Measurements from ENCODE around the gene MRTO4.
A peak's percentile ranks its signal among the peaks of the same experiment; 100 is the strongest.
"Not testable (repeated sequence)": the region's sequence is repeated elsewhere in the genome, so short reads cannot be mapped to it uniquely, and the experiment has no call there.

Gene MRTO4

DNA sequence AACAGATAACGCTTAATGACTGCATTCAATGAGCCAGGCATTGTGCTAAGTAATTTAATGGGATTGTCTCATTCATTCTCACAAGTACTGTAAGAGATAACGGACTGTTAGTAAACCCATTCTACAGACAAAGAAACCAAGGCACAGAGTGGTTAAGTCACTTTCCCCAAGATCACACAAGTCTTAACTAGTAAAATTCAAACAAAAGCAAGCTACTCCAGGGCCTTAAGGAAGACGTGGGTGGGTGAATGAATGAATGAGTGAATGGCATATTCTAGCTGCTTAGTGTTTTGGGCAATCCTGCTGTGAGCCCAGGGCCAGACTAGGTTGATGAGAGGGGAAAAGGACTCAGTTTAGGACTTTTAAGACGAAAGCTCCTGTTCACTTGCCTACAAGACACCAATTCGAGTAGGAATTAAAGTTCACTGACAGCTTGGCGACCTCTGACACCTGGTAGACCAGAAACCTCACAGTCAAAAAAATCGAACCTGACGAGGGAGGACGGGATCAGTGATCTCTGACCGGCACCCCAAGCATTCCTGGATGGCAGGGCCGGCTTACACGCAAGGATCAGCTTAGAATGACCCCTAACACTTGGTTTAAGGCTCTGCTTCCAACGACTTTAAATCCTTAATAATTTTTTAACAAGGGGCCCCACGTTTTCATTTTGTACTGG is 838 bp upstream of the MRTO4 start:
- Histone ChIP-seq H3K79me2 (ENCODE audit: low read length) (peaks cover 98% of the 10 kb centered on the region), H3K36me3 (replicated peaks; ENCODE audit: insufficient read depth, low read length) (no peaks in the 10 kb centered on the region; the same call in 1 of the 2 replicates), H2AFZ (ENCODE audit: low read length) (peak overlapping the region; percentile 90), H3K9ac (ENCODE audit: low read length) (peak overlapping the region; percentile 94), H3K4me3 (ENCODE audit: low read length) (peak overlapping the region; percentile 87), H3K4me2 (ENCODE audit: low read depth, low read length) (peak overlapping the region; percentile 95), H3K9me3 (replicated peaks; ENCODE audit: insufficient read depth, low read length) (no peaks in the 10 kb centered on the region), H3K4me1 (ENCODE audit: low read length) (peaks cover 18% of the 10 kb centered on the region), H3K27ac (ENCODE audit: low read length) (peak overlapping the region; percentile 90; the same call in 1 of the 2 replicates), H4K20me1 (ENCODE audit: insufficient read depth, low read length) (peaks cover 6% of the 10 kb centered on the region; the same call in 1 of the 2 replicates), H3K9me2 (replicated peaks; ENCODE audit: insufficient read depth, low read length) (no peaks in the 10 kb centered on the region), H3F3A (ENCODE audit: insufficient read depth, low read length) (no peaks in the 10 kb centered on the region), H3K27me3 (replicated peaks; ENCODE audit: insufficient read depth, low read length) (no peaks in the 10 kb centered on the region)
- no peak for DNase-seq
- TF ChIP-seq, protein P1, sequence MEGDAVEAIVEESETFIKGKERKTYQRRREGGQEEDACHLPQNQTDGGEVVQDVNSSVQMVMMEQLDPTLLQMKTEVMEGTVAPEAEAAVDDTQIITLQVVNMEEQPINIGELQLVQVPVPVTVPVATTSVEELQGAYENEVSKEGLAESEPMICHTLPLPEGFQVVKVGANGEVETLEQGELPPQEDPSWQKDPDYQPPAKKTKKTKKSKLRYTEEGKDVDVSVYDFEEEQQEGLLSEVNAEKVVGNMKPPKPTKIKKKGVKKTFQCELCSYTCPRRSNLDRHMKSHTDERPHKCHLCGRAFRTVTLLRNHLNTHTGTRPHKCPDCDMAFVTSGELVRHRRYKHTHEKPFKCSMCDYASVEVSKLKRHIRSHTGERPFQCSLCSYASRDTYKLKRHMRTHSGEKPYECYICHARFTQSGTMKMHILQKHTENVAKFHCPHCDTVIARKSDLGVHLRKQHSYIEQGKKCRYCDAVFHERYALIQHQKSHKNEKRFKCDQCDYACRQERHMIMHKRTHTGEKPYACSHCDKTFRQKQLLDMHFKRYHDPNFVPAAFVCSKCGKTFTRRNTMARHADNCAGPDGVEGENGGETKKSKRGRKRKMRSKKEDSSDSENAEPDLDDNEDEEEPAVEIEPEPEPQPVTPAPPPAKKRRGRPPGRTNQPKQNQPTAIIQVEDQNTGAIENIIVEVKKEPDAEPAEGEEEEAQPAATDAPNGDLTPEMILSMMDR (IDR thresholded peaks at IDR 0.05; ENCODE audit: low read length), result no peak
- TF ChIP-seq EZH2phosphoT487 (IDR thresholded peaks at IDR 0.05; ENCODE audit: low read length) (no peak), EZH2 (optimal IDR thresholded peaks at IDR 0.05; ENCODE audit: low read depth, low read length) (no peak)

DNA sequence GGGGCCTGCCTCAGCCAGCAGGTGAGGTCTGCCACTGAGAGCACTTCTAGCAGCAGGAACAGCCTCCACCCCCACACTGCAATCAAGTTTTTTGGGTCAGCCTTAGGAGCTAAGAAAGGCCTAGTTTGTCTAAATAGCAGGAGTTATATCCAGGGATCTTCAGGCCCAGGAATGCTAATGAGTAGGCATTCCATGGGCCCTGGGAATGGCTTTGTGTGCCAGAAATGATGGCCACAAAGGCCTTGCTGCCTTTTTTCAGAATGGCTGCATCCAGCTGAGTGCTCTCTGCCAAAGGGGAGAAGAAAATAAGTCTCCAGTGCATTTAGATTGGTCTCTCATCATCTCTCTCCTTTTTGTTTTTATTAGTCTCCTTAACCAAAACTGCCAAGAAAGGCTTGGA is 2.8 kb downstream of the MRTO4 start:
- Histone ChIP-seq H3K27ac (ENCODE audit: low read length) (no peak overlapping the region), H3K9me2 (replicated peaks; ENCODE audit: insufficient read depth, low read length) (no peaks in the 10 kb centered on the region), H3K4me1 (ENCODE audit: low read length) (peaks cover 18% of the 10 kb centered on the region), H3K36me3 (replicated peaks; ENCODE audit: insufficient read depth, low read length) (peaks cover 12% of the 10 kb centered on the region), H3K27me3 (replicated peaks; ENCODE audit: insufficient read depth, low read length) (no peaks in the 10 kb centered on the region), H3K79me2 (ENCODE audit: low read length) (peaks cover 71% of the 10 kb centered on the region), H3F3A (ENCODE audit: insufficient read depth, low read length) (no peaks in the 10 kb centered on the region), H3K4me2 (ENCODE audit: low read depth, low read length) (no peak overlapping the region), H4K20me1 (ENCODE audit: insufficient read depth, low read length) (peaks cover 6% of the 10 kb centered on the region; the same call in 1 of the 2 replicates), H3K4me3 (ENCODE audit: low read length) (no peak overlapping the region), H2AFZ (ENCODE audit: low read length) (no peak overlapping the region), H3K9ac (ENCODE audit: low read length) (no peak overlapping the region), H3K9me3 (replicated peaks; ENCODE audit: insufficient read depth, low read length) (no peaks in the 10 kb centered on the region)
- TF ChIP-seq, protein P1 (IDR thresholded peaks at IDR 0.05; ENCODE audit: low read length), result no peak
- TF ChIP-seq EZH2phosphoT487 (IDR thresholded peaks at IDR 0.05; ENCODE audit: low read length), result no peak
- no peak for TF ChIP-seq EZH2 (optimal IDR thresholded peaks at IDR 0.05; ENCODE audit: low read depth, low read length)
- no peak for DNase-seq

DNA sequence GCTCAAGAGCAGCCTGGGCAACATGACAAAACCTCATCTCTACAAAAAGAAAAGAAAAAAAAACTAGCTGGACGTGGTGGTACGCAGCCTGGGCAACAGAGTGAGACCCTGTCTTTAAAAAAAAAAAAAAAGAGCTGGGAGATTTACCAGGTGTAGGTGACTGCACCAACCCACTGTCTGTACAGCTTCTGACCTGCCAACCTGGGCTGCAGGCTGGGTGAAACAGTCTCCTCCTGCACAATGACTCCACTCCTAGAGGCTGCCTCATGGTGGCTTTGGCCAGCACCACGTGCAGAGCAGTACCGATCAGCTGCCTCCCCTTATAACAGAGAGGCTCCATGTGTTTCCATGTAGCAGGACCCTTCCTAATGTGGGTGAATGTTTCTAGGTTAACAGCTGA is 3.7 kb downstream of the MRTO4 start:
- H3K9me3 ChIP-seq (replicated peaks; ENCODE audit: insufficient read depth, low read length), result no peaks in the 10 kb centered on the region
- peaks cover 16% of the 10 kb centered on the region for H3K4me1 ChIP-seq (ENCODE audit: low read length)
- H3K27me3 ChIP-seq (replicated peaks; ENCODE audit: insufficient read depth, low read length), result no peaks in the 10 kb centered on the region
- H3K9ac ChIP-seq (ENCODE audit: low read length), result no peak overlapping the region
- no peak for TF ChIP-seq EZH2 (optimal IDR thresholded peaks at IDR 0.05; ENCODE audit: low read depth, low read length)
- TF ChIP-seq, protein P1 (IDR thresholded peaks at IDR 0.05; ENCODE audit: low read length), result no peak
- TF ChIP-seq EZH2phosphoT487 (IDR thresholded peaks at IDR 0.05; ENCODE audit: low read length), result no peak
- H3K9me2 ChIP-seq (replicated peaks; ENCODE audit: insufficient read depth, low read length), result no peaks in the 10 kb centered on the region
- no peak for DNase-seq
- no peak overlapping the region for H3K4me3 ChIP-seq (ENCODE audit: low read length)
- H3K79me2 ChIP-seq (ENCODE audit: low read length), result peaks cover 62% of the 10 kb centered on the region
- no peak overlapping the region for H3K4me2 ChIP-seq (ENCODE audit: low read depth, low read length)
- H4K20me1 ChIP-seq (ENCODE audit: insufficient read depth, low read length), result peaks cover 6% of the 10 kb centered on the region; the same call in 1 of the 2 replicates
- no peak overlapping the region for H2AFZ ChIP-seq (ENCODE audit: low read length)
- no peak overlapping the region for H3K27ac ChIP-seq (ENCODE audit: low read length)
- no peaks in the 10 kb centered on the region for H3F3A ChIP-seq (ENCODE audit: insufficient read depth, low read length)
- H3K36me3 ChIP-seq (replicated peaks; ENCODE audit: insufficient read depth, low read length), result peaks cover 12% of the 10 kb centered on the region

DNA sequence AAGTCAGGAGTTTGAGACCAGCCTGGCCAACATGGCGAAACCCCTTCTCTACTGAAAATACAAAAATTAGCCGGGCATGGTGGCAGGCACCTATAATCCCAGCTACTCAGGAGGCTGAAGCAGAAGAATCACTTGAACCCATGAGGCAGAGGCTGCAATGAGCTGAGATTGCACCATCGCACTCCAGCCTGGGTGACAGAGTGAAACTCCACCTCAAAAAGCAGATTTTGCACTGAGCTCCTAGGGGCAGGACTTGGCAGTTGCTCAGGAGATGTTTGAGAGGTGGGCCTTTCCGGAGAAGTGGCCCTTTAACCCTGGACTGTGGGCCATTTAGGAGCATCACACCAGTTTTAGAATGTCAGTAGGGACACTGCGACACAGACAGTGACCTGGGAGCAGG is 4.7 kb downstream of the MRTO4 start:
- not testable (repeated sequence) for H3F3A ChIP-seq (ENCODE audit: insufficient read depth, low read length); H4K20me1 ChIP-seq (ENCODE audit: insufficient read depth, low read length); H2AFZ ChIP-seq (ENCODE audit: low read length); H3K27me3 ChIP-seq (replicated peaks; ENCODE audit: insufficient read depth, low read length); H3K9ac ChIP-seq (ENCODE audit: low read length); H3K9me2 ChIP-seq (replicated peaks; ENCODE audit: insufficient read depth, low read length); H3K27ac ChIP-seq (ENCODE audit: low read length); H3K4me3 ChIP-seq (ENCODE audit: low read length); H3K9me3 ChIP-seq (replicated peaks; ENCODE audit: insufficient read depth, low read length); DNase-seq; H3K4me2 ChIP-seq (ENCODE audit: low read depth, low read length)
- peaks cover 12% of the 10 kb centered on the region for H3K4me1 ChIP-seq (ENCODE audit: low read length)
- H3K36me3 ChIP-seq (replicated peaks; ENCODE audit: insufficient read depth, low read length), result peaks cover 12% of the 10 kb centered on the region
- peaks cover 52% of the 10 kb centered on the region for H3K79me2 ChIP-seq (ENCODE audit: low read length)

Data from MM.1S (cell line).